HCT116 (cell line): ENCODE measurements around the gene KDM4D. TPM values are rescaled to one million over a fixed set of nuclear protein-coding genes. Genes with fewer than 3 reads are reported as not detected.
"Not testable (repeated sequence)": the region's sequence is repeated elsewhere in the genome, so short reads cannot be mapped to it uniquely, and the experiment has no call there.

Experiments used
- ATAC-seq: fragments of 200-7000 bp; cut with Tn5 transposase; 2 replicates; pipeline ENCODE4 v1.9.1; 2020; ENCODE audit warnings: mild to moderate bottlenecking, moderate library complexity
- BruUV-seq: library from RNA; stranded (reverse); fragments of 400-500 nt; replicated peaks from 2 replicates; lab custom pipeline; 2021; lab: Mats Ljungman, UMichigan
- CTCF ChIA-PET: fragments of 300-600 bp; sonication (Branson Sonifier 250); formaldehyde crosslinking; loops from one replicate; lab custom pipeline; 2021; ENCODE audit warnings: antibody characterized with exemption; lab: Charles Lee
- POLR2A ChIA-PET: fragments of 300-600, 350-600 bp; sonication (Branson Sonifier 250); formaldehyde crosslinking; loops from one replicate; lab custom pipeline; 2021; ENCODE audit warnings: antibody characterized with exemption; lab: Charles Lee
- RAD21 ChIA-PET, 2 experiments: fragments of 300-600 bp; sonication (Branson Sonifier 250); formaldehyde crosslinking; loops; one replicate each; lab custom pipeline; 2023; ENCODE audit warnings: low total read pairs in 2 of 2; ENCODE audit not compliant: uncharacterized antibody in 2 of 2, unreplicated experiment in 2 of 2, low non-redundant PET in 1 of 2; lab: Charles Lee
- DNase-seq: peaks from one replicate; pipeline ENCODE4 v3.0.0-alpha.2; 2010; ENCODE audit warnings: low read depth, low spot score
- H2AFZ ChIP-seq: fragments of 200-600 bp; shearing (Covaris generic), sonication (generic); 2 replicates; pipeline ENCODE4 v1.6.1; 2017; ENCODE audit warnings: low read depth, mixed run types, mixed read lengths, antibody characterized with exemption, low read length; ENCODE audit not compliant: poor library complexity, severe bottlenecking
- H3K27ac ChIP-seq: 2 replicates; pipeline ENCODE4 v1.5.1; 2012; ENCODE audit warnings: low read depth, low read length
- H3K27me3 ChIP-seq: fragments of 200-600 bp; sonication (generic); 2 replicates; pipeline ENCODE4 v1.6.1; 2016; ENCODE audit warnings: mixed run types, low read length, mixed read lengths; ENCODE audit not compliant: insufficient read depth
- H3K36me3 ChIP-seq, 2 experiments: fragments of 200-500 bp in 1 of 2; fragments of 200-600 bp in 1 of 2; sonication (Bioruptor generic) in 1 of 2; sonication (generic) in 1 of 2; 2 replicates each; pipeline versions ENCODE4 v1.5.1 to v1.6.1; 2014 to 2016; ENCODE audit warnings: low read length in 2 of 2, inconsistent platforms in 1 of 2, mixed read lengths in 1 of 2, mixed run types in 1 of 2; ENCODE audit not compliant: insufficient read depth in 2 of 2, control insufficient read depth in 1 of 2
- H3K4me1 ChIP-seq, 2 experiments: fragments of 200-600 bp in 1 of 2; sonication (generic) in 1 of 2; 2 replicates each; pipeline versions ENCODE4 v1.5.1 to v1.6.1; 2012 to 2017; ENCODE audit warnings: low read length in 2 of 2, inconsistent platforms in 1 of 2, mild to moderate bottlenecking in 1 of 2, mixed read lengths in 1 of 2, mixed run types in 1 of 2, moderate library complexity in 1 of 2; ENCODE audit not compliant: insufficient read depth in 2 of 2, control insufficient read depth in 1 of 2
- H3K4me2 ChIP-seq: fragments of 200-600 bp; sonication (generic); 2 replicates; pipeline ENCODE4 v1.6.1; 2017; ENCODE audit warnings: mixed run types, low read length, mixed read lengths
- H3K4me3 ChIP-seq, 2 experiments: fragments of 200-600 bp in 1 of 2; sonication (generic) in 1 of 2; replicated peaks in 1 of 2; 2 replicates each; pipeline ENCODE4 v1.5.1; 2011 to 2016; ENCODE audit warnings: low read length in 2 of 2, control low read depth in 1 of 2, low read depth in 1 of 2, mild to moderate bottlenecking in 1 of 2, mixed read lengths in 1 of 2, mixed run types in 1 of 2
- H3K79me2 ChIP-seq: fragments of 200-600 bp; sonication (generic); 2 replicates; pipeline ENCODE4 v1.6.1; 2017; ENCODE audit warnings: mild to moderate bottlenecking, mixed run types, low read length, moderate library complexity, mixed read lengths; ENCODE audit not compliant: insufficient read depth
- H3K9ac ChIP-seq: fragments of 200-600 bp; sonication (generic); 2 replicates; pipeline ENCODE4 v1.6.1; 2016; ENCODE audit warnings: low read length, mixed read lengths
- H3K9me2 ChIP-seq: fragments of 200-600 bp; sonication (generic), shearing (Covaris generic); 2 replicates; pipeline ENCODE4 v1.6.1; 2017; ENCODE audit warnings: mixed run types, mild to moderate bottlenecking, moderate library complexity; ENCODE audit not compliant: insufficient read depth
- H3K9me3 ChIP-seq, 2 experiments: fragments of 200-500 bp in 1 of 2; fragments of 200-600 bp in 1 of 2; sonication (Bioruptor generic) in 1 of 2; sonication (generic) in 1 of 2; 2 replicates each; pipeline ENCODE4 v1.6.1; 2014 to 2017; ENCODE audit warnings: low read length in 2 of 2, mixed read lengths in 2 of 2, inconsistent platforms in 1 of 2, low read depth in 1 of 2, mild to moderate bottlenecking in 1 of 2, mixed run types in 1 of 2, moderate library complexity in 1 of 2; ENCODE audit not compliant: control insufficient read depth in 1 of 2, insufficient read depth in 1 of 2
- H4K20me1 ChIP-seq: fragments of 200-600 bp; sonication (generic), shearing (Covaris generic); 2 replicates; pipeline ENCODE4 v1.6.1; 2017; ENCODE audit warnings: mixed run types, mild to moderate bottlenecking, moderate library complexity; ENCODE audit not compliant: insufficient read depth
- ATF3 ChIP-seq: IDR thresholded peaks from 2 replicates; pipeline ENCODE4 v1.6.1; 2012
- SRF ChIP-seq: IDR thresholded peaks from 2 replicates; pipeline ENCODE4 v1.6.1; 2012; ENCODE audit warnings: low read depth
- ZNF274 ChIP-seq: fragments of 200-500 bp; sonication (Bioruptor generic); IDR thresholded peaks from 2 replicates; pipeline ENCODE4 v1.6.1; 2014; ENCODE audit warnings: mild to moderate bottlenecking, low read depth, low read length, inconsistent platforms
- intact Hi-C: fragments of 100-400 bp; cut with micrococcal nuclease; formaldehyde crosslinking; loops from 2 replicates; pipeline ENCODE4 v1.10.0; 2022
- total RNA-seq: library from RNA; stranded (reverse); gene quantifications from one replicate; pipeline ENCODE4 v1.2.1, GENCODE V29; 2021; ENCODE audit not compliant: unreplicated experiment
- TF ChIP-seq, protein P1 (sequence below), 3 experiments: fragments of 200-600 bp in 1 of 3; sonication (generic) in 1 of 3; IDR thresholded peaks in 2 of 3; conservative IDR thresholded peaks in 1 of 3; 2 replicates each; pipeline ENCODE4 v1.5.1; 2012 to 2017; ENCODE audit warnings: low read depth in 2 of 3, low read length in 2 of 3, antibody characterized with exemption in 1 of 3, borderline replicate concordance in 1 of 3, control low read depth in 1 of 3, mild to moderate bottlenecking in 1 of 3, mixed read lengths in 1 of 3, mixed run types in 1 of 3, moderate library complexity in 1 of 3; ENCODE audit not compliant: insufficient read depth in 1 of 3
- TF ChIP-seq, protein P2 (sequence below): IDR thresholded peaks from 2 replicates; pipeline ENCODE4 v1.6.1; 2012; ENCODE audit warnings: low read depth

Gene KDM4D
- total RNA-seq, 1 experiment from 2014 or later: 2.1 TPM

DNA sequence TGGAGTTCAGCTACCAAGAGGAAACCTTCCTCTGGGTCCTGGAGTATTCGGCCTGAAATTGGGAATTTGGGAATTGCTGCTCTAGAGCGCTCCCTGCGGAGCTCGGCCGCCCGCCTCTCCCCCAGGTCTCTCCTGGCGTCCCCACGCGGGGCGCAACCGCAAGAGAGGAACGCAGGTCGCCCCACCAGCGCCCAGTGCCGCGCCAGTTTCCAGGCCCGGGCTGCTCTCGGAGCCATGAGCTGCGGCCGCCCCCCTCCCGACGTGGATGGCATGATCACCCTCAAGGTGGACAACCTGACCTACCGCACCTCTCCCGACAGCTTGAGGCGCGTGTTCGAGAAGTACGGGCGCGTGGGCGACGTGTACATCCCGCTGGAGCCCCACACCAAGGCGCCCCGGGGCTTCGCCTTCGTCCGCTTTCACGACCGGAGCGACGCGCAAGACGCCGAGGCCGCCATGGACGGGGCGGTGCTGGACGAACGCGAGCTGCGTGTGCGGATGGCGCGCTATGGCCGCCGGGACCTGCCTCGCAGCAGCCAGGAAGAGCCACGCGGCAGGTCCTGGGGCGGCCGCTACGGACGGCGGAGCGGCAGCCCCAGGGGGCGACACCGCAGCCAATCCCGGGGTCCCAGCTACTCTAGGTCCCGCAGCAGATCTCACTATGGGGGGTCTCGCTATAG, 64.0 kb downstream of the KDM4D start:
- H3K27ac ChIP-seq, CTCF ChIA-PET: not testable (repeated sequence)

DNA sequence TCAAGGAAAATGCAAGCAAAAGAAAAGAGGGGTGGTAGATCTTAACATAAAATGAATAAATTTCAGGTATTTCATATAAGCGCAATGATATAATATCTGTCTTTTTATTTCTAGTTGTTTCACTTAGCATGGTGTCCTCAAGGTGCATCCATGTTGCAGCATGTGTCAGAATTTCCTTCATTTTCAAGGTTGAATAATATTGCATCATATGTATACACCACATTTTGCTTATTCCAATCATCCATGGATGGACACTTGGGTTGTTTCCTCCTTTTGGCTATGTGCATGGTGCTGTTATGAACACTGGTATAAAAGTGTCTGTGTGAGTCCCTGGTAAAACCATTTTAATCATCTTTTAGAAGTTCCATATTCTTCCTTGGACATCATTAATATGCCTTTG, 68.7 kb downstream of the KDM4D start:
- BruUV-seq: no TSS peak
- Histone ChIP-seq H3K4me2 (no peak overlapping the region), H3K4me1 (no peaks in the 10 kb centered on the region)
- POLR2A ChIA-PET: no interaction called here
- CTCF ChIA-PET: no interaction called here
- no peak for TF ChIP-seq ZNF274
- TF ChIP-seq, protein P1, sequence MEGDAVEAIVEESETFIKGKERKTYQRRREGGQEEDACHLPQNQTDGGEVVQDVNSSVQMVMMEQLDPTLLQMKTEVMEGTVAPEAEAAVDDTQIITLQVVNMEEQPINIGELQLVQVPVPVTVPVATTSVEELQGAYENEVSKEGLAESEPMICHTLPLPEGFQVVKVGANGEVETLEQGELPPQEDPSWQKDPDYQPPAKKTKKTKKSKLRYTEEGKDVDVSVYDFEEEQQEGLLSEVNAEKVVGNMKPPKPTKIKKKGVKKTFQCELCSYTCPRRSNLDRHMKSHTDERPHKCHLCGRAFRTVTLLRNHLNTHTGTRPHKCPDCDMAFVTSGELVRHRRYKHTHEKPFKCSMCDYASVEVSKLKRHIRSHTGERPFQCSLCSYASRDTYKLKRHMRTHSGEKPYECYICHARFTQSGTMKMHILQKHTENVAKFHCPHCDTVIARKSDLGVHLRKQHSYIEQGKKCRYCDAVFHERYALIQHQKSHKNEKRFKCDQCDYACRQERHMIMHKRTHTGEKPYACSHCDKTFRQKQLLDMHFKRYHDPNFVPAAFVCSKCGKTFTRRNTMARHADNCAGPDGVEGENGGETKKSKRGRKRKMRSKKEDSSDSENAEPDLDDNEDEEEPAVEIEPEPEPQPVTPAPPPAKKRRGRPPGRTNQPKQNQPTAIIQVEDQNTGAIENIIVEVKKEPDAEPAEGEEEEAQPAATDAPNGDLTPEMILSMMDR (IDR thresholded peaks at IDR 0.05 in 2 of 3, conservative IDR thresholded peaks at IDR 0.05 in 1 of 3; ENCODE audit: borderline replicate concordance in 1 of 3, insufficient read depth in 1 of 3, low read depth in 2 of 3, low read length in 2 of 3): no peak
- TF ChIP-seq ATF3: no peak
- TF ChIP-seq, protein P2, sequence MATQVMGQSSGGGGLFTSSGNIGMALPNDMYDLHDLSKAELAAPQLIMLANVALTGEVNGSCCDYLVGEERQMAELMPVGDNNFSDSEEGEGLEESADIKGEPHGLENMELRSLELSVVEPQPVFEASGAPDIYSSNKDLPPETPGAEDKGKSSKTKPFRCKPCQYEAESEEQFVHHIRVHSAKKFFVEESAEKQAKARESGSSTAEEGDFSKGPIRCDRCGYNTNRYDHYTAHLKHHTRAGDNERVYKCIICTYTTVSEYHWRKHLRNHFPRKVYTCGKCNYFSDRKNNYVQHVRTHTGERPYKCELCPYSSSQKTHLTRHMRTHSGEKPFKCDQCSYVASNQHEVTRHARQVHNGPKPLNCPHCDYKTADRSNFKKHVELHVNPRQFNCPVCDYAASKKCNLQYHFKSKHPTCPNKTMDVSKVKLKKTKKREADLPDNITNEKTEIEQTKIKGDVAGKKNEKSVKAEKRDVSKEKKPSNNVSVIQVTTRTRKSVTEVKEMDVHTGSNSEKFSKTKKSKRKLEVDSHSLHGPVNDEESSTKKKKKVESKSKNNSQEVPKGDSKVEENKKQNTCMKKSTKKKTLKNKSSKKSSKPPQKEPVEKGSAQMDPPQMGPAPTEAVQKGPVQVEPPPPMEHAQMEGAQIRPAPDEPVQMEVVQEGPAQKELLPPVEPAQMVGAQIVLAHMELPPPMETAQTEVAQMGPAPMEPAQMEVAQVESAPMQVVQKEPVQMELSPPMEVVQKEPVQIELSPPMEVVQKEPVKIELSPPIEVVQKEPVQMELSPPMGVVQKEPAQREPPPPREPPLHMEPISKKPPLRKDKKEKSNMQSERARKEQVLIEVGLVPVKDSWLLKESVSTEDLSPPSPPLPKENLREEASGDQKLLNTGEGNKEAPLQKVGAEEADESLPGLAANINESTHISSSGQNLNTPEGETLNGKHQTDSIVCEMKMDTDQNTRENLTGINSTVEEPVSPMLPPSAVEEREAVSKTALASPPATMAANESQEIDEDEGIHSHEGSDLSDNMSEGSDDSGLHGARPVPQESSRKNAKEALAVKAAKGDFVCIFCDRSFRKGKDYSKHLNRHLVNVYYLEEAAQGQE: no peak
- no peak for TF ChIP-seq SRF
- TF ChIP-seq, all 23 proteins: peak for 0
- Histone ChIP-seq H3K9me3 (no peaks in the 10 kb centered on the region), H3K9ac (no peak overlapping the region), H3K4me3 (no peak overlapping the region), H3K79me2 (no peaks in the 10 kb centered on the region), H4K20me1 (no peaks in the 10 kb centered on the region), H3K27ac (no peak overlapping the region), H3K36me3 (no peaks in the 10 kb centered on the region), H3K9me2 (no peaks in the 10 kb centered on the region), H3K27me3 (peaks cover 16% of the 10 kb centered on the region), H2AFZ (no peak overlapping the region)
- intact Hi-C loops: no loop called here
- no peak for ATAC-seq
- no peak for DNase-seq
- RAD21 ChIA-PET: no interaction called here

More for the DNA sequence above, 64.0 kb downstream of the KDM4D start:
- H3K4me1 ChIP-seq, intact Hi-C loops, H4K20me1 ChIP-seq, H3K36me3 ChIP-seq, RAD21 ChIA-PET, POLR2A ChIA-PET, H3K9me2 ChIP-seq, H2AFZ ChIP-seq, DNase-seq, H3K9me3 ChIP-seq, H3K4me3 ChIP-seq, H3K4me2 ChIP-seq, ATAC-seq, H3K79me2 ChIP-seq, BruUV-seq, H3K9ac ChIP-seq, H3K27me3 ChIP-seq: not testable (repeated sequence)
